ENCODE results near the gene TMEM86B.

Gene TMEM86B

GRCh38 chr19:55178781-55179599, 49.6 kb downstream of the TMEM86B start:
- peak; percentile 57; the same call in 1 of the 2 replicates for TF ChIP-seq EGR1 (IDR thresholded peaks at IDR 0.05)
- no peak for TF ChIP-seq YY1 (IDR thresholded peaks at IDR 0.05; ENCODE audit: low read depth)
- peak; percentile 56; the same call in 1 of the 2 replicates for TF ChIP-seq FOXM1 (IDR thresholded peaks at IDR 0.05; ENCODE audit: borderline replicate concordance, low read depth)

Measured in Ishikawa (cell line).